Dendritic cell treated with granulocyte-macrophage colony-stimulating factor and Interleukin-4, amounts not matched to agents 40 ng/mL and 50 ng/mL, for 4 days (primary cell): ENCODE results near the gene SIK2.

Experiments used
- H3K27ac Mint-ChIP-seq: one replicate; pipeline ENCODE4 v1.8.0; 2022; ENCODE audit warnings: mild to moderate bottlenecking, mixed read lengths
- H3K27me3 Mint-ChIP-seq: one replicate; pipeline ENCODE4 v1.8.0; 2022; ENCODE audit warnings: mild to moderate bottlenecking, mixed read lengths
- H3K36me3 Mint-ChIP-seq: one replicate; pipeline ENCODE4 v1.8.0; 2022; ENCODE audit warnings: low read depth, mixed read lengths
- H3K4me1 Mint-ChIP-seq: one replicate; pipeline ENCODE4 v1.8.0; 2022; ENCODE audit warnings: low read depth, mixed read lengths
- H3K4me3 Mint-ChIP-seq: one replicate; pipeline ENCODE4 v1.8.0; 2022; ENCODE audit warnings: mild to moderate bottlenecking, moderate library complexity, mixed read lengths
- H3K9me3 Mint-ChIP-seq: one replicate; pipeline ENCODE4 v1.8.0; 2022; ENCODE audit warnings: mixed read lengths
- intact Hi-C: fragments of 100-400 bp; cut with micrococcal nuclease; formaldehyde crosslinking; loops from one replicate; pipeline ENCODE4 v1.15.0; 2022

Gene SIK2

DNA sequence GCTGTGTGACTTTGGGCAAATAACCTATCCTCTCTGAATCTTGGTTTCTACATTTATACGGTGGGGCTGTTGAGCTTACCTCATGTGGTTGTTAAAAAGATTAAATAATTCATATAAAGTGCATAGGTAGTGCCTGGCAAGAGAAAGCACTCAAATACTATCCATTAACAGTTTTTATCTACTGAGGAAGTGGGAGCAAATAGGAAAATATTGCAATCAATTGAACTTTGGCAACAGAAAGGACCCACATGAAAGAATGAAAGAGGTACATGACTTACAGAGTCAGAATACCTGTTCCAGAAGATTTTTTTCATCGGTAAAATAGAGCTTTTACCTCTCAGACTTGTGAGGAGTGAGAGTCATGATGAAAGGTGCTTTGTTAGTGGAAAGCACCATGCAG is 170.3 kb downstream of the SIK2 start:
- no peaks in the 10 kb centered on the region for H3K9me3 Mint-ChIP-seq
- no peaks in the 10 kb centered on the region for H3K4me1 Mint-ChIP-seq
- no peaks in the 10 kb centered on the region for H3K27me3 Mint-ChIP-seq
- no peaks in the 10 kb centered on the region for H3K36me3 Mint-ChIP-seq
- no peak overlapping the region for H3K4me3 Mint-ChIP-seq
- intact Hi-C loops = loop anchor here (10.0 kb wide), 1 partner anchor 318 kb away; no protein-coding TSS in a partner anchor
- H3K27ac Mint-ChIP-seq = no peak overlapping the region

GRCh38 chr11:111774955-111775710 is 172.9 kb downstream of the SIK2 start:
- H3K4me1 Mint-ChIP-seq = no peaks in the 10 kb centered on the region
- H3K27me3 Mint-ChIP-seq = no peaks in the 10 kb centered on the region
- H3K27ac Mint-ChIP-seq = no peak overlapping the region
- no peak overlapping the region for H3K4me3 Mint-ChIP-seq
- H3K36me3 Mint-ChIP-seq = no peaks in the 10 kb centered on the region
- H3K9me3 Mint-ChIP-seq = no peaks in the 10 kb centered on the region
- intact Hi-C loops = loop anchor here (5.0 to 10.0 kb wide), 3 partner anchors 67 to 320 kb away; no protein-coding TSS in a partner anchor

- H3K27ac Mint-ChIP-seq = no peak overlapping the region
- H3K4me1 Mint-ChIP-seq = no peaks in the 10 kb centered on the region
- H3K4me3 Mint-ChIP-seq = no peak overlapping the region
- no peaks in the 10 kb centered on the region for H3K9me3 Mint-ChIP-seq
- intact Hi-C loops = loop anchor here (1.0 to 10.0 kb wide), 4 partner anchors 66 to 322 kb away; no protein-coding TSS in a partner anchor
- H3K27me3 Mint-ChIP-seq = no peaks in the 10 kb centered on the region
- H3K36me3 Mint-ChIP-seq = no peaks in the 10 kb centered on the region
Observed at GRCh38 chr11:111776398-111777093, 174.3 kb downstream of the SIK2 start.

GRCh38 chr11:111777094-111778046 is 175.1 kb downstream of the SIK2 start:
- no peaks in the 10 kb centered on the region for H3K9me3 Mint-ChIP-seq
- no peaks in the 10 kb centered on the region for H3K4me1 Mint-ChIP-seq
- no peaks in the 10 kb centered on the region for H3K36me3 Mint-ChIP-seq
- no peak overlapping the region for H3K4me3 Mint-ChIP-seq
- H3K27ac Mint-ChIP-seq = no peak overlapping the region
- intact Hi-C loops = loop anchor here (1.0 to 10.0 kb wide), 4 partner anchors 65 to 323 kb away; no protein-coding TSS in a partner anchor
- H3K27me3 Mint-ChIP-seq = no peaks in the 10 kb centered on the region

DNA sequence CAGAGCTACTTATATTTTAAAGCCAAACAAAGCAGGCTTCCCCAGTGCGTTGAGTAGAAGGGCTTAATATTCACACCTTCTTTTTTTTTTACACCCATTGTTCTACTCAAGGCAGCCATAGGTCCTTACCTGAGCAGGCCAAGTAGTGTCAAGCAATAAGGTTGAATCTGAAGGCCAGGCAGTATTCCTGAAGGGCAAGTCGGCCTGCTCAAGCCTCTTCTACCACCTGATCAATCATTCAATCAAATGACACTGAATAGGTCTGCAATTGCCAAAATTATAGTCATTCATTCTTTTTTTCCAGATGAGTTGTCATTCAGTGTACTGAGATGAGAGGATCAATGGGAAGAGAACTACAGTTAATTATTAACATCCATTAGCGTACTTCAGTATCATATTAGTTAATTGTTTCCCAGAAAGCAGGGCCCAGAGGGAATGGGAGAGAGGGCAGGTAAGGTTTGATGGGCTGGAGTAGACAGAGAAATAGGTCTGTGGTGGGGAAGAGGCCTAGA is 175.9 kb downstream of the SIK2 start:
- Mint-ChIP-seq H3K27ac (no peak overlapping the region), H3K36me3 (no peaks in the 10 kb centered on the region), H3K4me3 (no peak overlapping the region), H3K9me3 (no peaks in the 10 kb centered on the region), H3K27me3 (no peaks in the 10 kb centered on the region), H3K4me1 (no peaks in the 10 kb centered on the region)
- intact Hi-C loops = loop anchor here (5.0 to 10.0 kb wide), 3 partner anchors 64 to 323 kb away; no protein-coding TSS in a partner anchor

DNA sequence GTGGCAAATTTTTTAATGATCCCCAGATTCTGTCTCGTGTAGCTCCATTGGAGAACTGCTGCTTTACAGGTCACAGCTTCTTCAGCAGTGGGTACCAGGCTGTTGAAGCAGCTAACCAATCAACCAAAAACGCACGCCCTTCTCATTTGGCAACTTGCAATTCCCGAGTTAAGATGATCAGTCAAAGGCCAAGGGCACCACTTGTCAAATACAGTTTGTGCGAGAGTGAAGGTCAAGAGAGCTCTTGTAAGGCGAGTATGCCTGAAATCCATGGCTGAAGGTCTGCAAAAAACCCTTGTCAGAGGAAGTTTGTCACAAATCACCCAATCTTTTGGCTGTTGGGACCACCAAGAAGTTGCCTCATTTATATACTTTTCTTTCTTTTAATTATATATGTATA is 176.9 kb downstream of the SIK2 start:
- Mint-ChIP-seq H3K4me3 (no peak overlapping the region), H3K27ac (no peak overlapping the region), H3K27me3 (no peaks in the 10 kb centered on the region), H3K4me1 (no peaks in the 10 kb centered on the region), H3K9me3 (no peaks in the 10 kb centered on the region), H3K36me3 (no peaks in the 10 kb centered on the region)
- intact Hi-C loops = loop anchor here (5.0 to 10.0 kb wide), 3 partner anchors 63 to 324 kb away; no protein-coding TSS in a partner anchor
